GM12891 (cell line): Measurements from ENCODE around the gene XAB2.

ENCODE experiments used
- POLR2A ChIP-seq: IDR thresholded peaks from 2 replicates; pipeline ENCODE4 v1.6.1; 2011; ENCODE audit warnings: low read depth, low read length, control low read depth
- POLR2AphosphoS5 ChIP-seq: IDR thresholded peaks from 2 replicates; pipeline ENCODE4 v1.6.1; 2011; ENCODE audit warnings: low read depth, low read length, control low read depth
- SPI1 ChIP-seq: IDR thresholded peaks from 2 replicates; pipeline ENCODE4 v1.6.1; 2011; ENCODE audit warnings: low read depth, low read length, control low read depth

GRCh38 chr19:7600721-7601120 is 28.6 kb downstream of the XAB2 start:
- TF ChIP-seq POLR2A (no peak), POLR2AphosphoS5 (no peak), SPI1 (no peak)
